Transverse colon (tissue), 4 donors: ENCODE measurements around the gene ADAMTSL4. TPM values are rescaled to one million over a fixed set of nuclear protein-coding genes. Genes with fewer than 3 reads are reported as not detected.

Experiments used
- DNase-seq: peaks from one replicate; pipeline ENCODE4 v3.0.0-alpha.2; 2019
- H3K27ac ChIP-seq, 4 donors: fragments of 200-600 bp; sonication (generic); 2 replicates each; pipeline ENCODE4 v1.5.1; 2016 to 2018; ENCODE audit warnings: inconsistent platforms in 4 of 4
- H3K27me3 ChIP-seq: fragments of 200-600 bp; sonication (generic); 2 replicates; pipeline ENCODE4 v1.5.1; 2017; ENCODE audit warnings: inconsistent platforms
- H3K36me3 ChIP-seq, 4 donors: fragments of 200-600 bp; sonication (generic); 2 replicates each; pipeline ENCODE4 v1.5.1; 2017 to 2019; ENCODE audit warnings: inconsistent platforms in 4 of 4
- H3K4me1 ChIP-seq, 4 donors: fragments of 200-600 bp; sonication (generic); 2 replicates each; pipeline ENCODE4 v1.5.1; 2017 to 2020; ENCODE audit warnings: inconsistent platforms in 4 of 4
- H3K4me3 ChIP-seq, 4 donors: fragments of 200-600 bp; sonication (generic); 1 replicate in 1 of 4; 2 replicates in 3 of 4; pipeline versions ENCODE4 v1.5.1 to v1.6.1; 2017 to 2019; ENCODE audit warnings: inconsistent platforms in 4 of 4
- H3K9me3 ChIP-seq, 2 donors: fragments of 200-600 bp; sonication (generic); 2 replicates each; pipeline ENCODE4 v1.5.1; 2017 to 2019; ENCODE audit warnings: inconsistent platforms in 2 of 2
- CTCF ChIP-seq, 5 experiments: fragments of 200-600 bp in 3 of 5; fragments of 450-650 bp in 2 of 5; sonication (generic) in 3 of 5; IDR thresholded peaks; 1 replicate in 2 of 5; 2 replicates in 3 of 5; pipeline ENCODE4 v1.5.1; 2016 to 2017; ENCODE audit warnings: antibody characterized with exemption in 5 of 5, inconsistent platforms in 3 of 5, mild to moderate bottlenecking in 2 of 5, moderate library complexity in 1 of 5
- EP300 ChIP-seq: sonication (generic); formaldehyde crosslinking; IDR thresholded peaks from one replicate; pipeline ENCODE4 v1.6.1; 2017; ENCODE audit warnings: antibody characterized with exemption, low read depth
- POLR2A ChIP-seq: fragments of 450-650 bp; IDR thresholded peaks from one replicate; pipeline ENCODE4 v1.6.1; 2016; ENCODE audit warnings: antibody characterized with exemption, mild to moderate bottlenecking, moderate library complexity
- POLR2AphosphoS5 ChIP-seq, 3 donors: sonication (generic); formaldehyde crosslinking; IDR thresholded peaks; one replicate each; pipeline ENCODE4 v1.6.1; 2016; ENCODE audit warnings: antibody characterized with exemption in 3 of 3
- WGBS, 2 donors: methylation state at CpG; one replicate each; pipeline ENCODE4 v1.1.5; 2018; ENCODE audit warnings: low coverage in 1 of 2; 5-methylcytosine and 5-hydroxymethylcytosine counted together
- in situ Hi-C, 4 donors: fragments of 200-750 bp; cut with MboI; loops; one replicate each; pipeline versions ENCODE4 v1.15.0 to v1.15.1; 2017; ENCODE audit warnings: low sequenced_read_pairs in 3 of 4, low pct_ligation_motif_present in 1 of 4, low pct_unique_long_range_greater_than_20kb in 1 of 4
- intact Hi-C: fragments of 100-400 bp; cut with DNase I; formaldehyde crosslinking; loops from one replicate; pipeline ENCODE4 v1.15.1; 2023; ENCODE audit warnings: low total_unique reads
- total RNA-seq, 4 donors: library from RNA; depleted of rRNA; stranded (reverse); fragments of >200 nt; gene quantifications; one replicate each; pipeline ENCODE4 v1.1.0, GENCODE V29; 2016

The ADAMTSL4 gene
- total RNA-seq, 4 donors from 2014 or later, result 7.2 to 26.2 (median 16.3) TPM

- Histone ChIP-seq H3K27me3 (no peaks in the 10 kb centered on the region), H3K36me3 (no peaks in the 10 kb centered on the region), H3K27ac (peak overlapping the region; percentile 76 to 91 (median 89)), H3K4me1 (peaks cover 7 to 25% (median 13%) of the 10 kb centered on the region in 4 donors), H3K4me3 (peak overlapping the region in 2 of 4 donors; percentile 54 to 64), H3K9me3 (no peaks in the 10 kb centered on the region)
- intact Hi-C loops, result no loop called here
- in situ Hi-C loops, result no loop called here
- no peak for DNase-seq
- TF ChIP-seq EP300, result no peak
- TF ChIP-seq CTCF (IDR thresholded peaks at IDR 0.05), result no peak
- TF ChIP-seq POLR2AphosphoS5 (IDR thresholded peaks at IDR 0.05), result no peak
- TF ChIP-seq POLR2A, result no peak
- 22 to 34% methylated on average over 4 of the region's 4 CpGs for WGBS, 2 donors
Measured at GRCh38 chr1:150516616-150517015, 32.6 kb upstream of the ADAMTSL4 start.

- TF ChIP-seq EP300 (no peak), POLR2AphosphoS5 (IDR thresholded peaks at IDR 0.05) (no peak), POLR2A (no peak), CTCF (IDR thresholded peaks at IDR 0.05) (no peak)
- peaks cover 2 to 14% (median 5%) of the 10 kb centered on the region in 4 donors for H3K4me1 ChIP-seq
- in situ Hi-C loops (no loop called here), intact Hi-C loops (no loop called here)
- DNase-seq, result no peak
- H3K9me3 ChIP-seq, result no peaks in the 10 kb centered on the region
- H3K4me3 ChIP-seq, result no peak overlapping the region
- H3K36me3 ChIP-seq, result no peaks in the 10 kb centered on the region
- 69 to 71% methylated on average over 1 of the region's 1 CpG for WGBS, 2 donors
- no peak overlapping the region for H3K27ac ChIP-seq
- no peaks in the 10 kb centered on the region for H3K27me3 ChIP-seq
Measured at GRCh38 chr1:150521196-150521968, 27.8 kb upstream of the ADAMTSL4 start.

- TF ChIP-seq POLR2AphosphoS5 (IDR thresholded peaks at IDR 0.05) (no peak), POLR2A (no peak), CTCF (IDR thresholded peaks at IDR 0.05) (no peak), EP300 (no peak)
- H3K4me1 ChIP-seq, result peaks cover 0 to 20% (median 11%) of the 10 kb centered on the region in 4 donors
- intact Hi-C loops (no loop called here), in situ Hi-C loops (no loop called here)
- no peak overlapping the region for H3K4me3 ChIP-seq
- DNase-seq, result no peak
- H3K36me3 ChIP-seq, result no peaks in the 10 kb centered on the region
- H3K27ac ChIP-seq, result no peak overlapping the region
- H3K9me3 ChIP-seq, result no peaks in the 10 kb centered on the region
- 57 to 82% methylated on average over 1 to 3 of the region's 3 CpGs for WGBS, 2 donors
- no peaks in the 10 kb centered on the region for H3K27me3 ChIP-seq
Measured at GRCh38 chr1:150525348-150525747, 23.9 kb upstream of the ADAMTSL4 start.

- in situ Hi-C loops (no loop called here), intact Hi-C loops (no loop called here)
- Histone ChIP-seq H3K36me3 (no peaks in the 10 kb centered on the region), H3K27ac (peak overlapping the region in 3 of 4 donors; percentile 73 to 82 (median 81)), H3K27me3 (no peaks in the 10 kb centered on the region), H3K4me1 (peaks cover 0 to 36% (median 30%) of the 10 kb centered on the region in 4 donors), H3K4me3 (no peak overlapping the region), H3K9me3 (no peaks in the 10 kb centered on the region)
- TF ChIP-seq POLR2AphosphoS5 (IDR thresholded peaks at IDR 0.05) (no peak), CTCF (IDR thresholded peaks at IDR 0.05) (no peak), POLR2A (no peak), EP300 (no peak)
- WGBS, 2 donors, result 74 to 80% methylated on average over 1 of the region's 1 CpG
- no peak for DNase-seq
Measured at GRCh38 chr1:150528196-150528595, 21.0 kb upstream of the ADAMTSL4 start.
